ENCODE data around the gene GAS6. TPM values are rescaled to one million over a fixed set of nuclear protein-coding genes. Genes with fewer than 3 reads are reported as not detected.

The GAS6 gene
- total and polyA plus RNA-seq, 2 donors (not counting 3 experiments of a cell fraction or from before 2014, with no cell fraction given) = 69.2 to 109 TPM

GRCh38 chr13:113884821-113885220 is 20.9 kb upstream of the GAS6 start:
- Histone ChIP-seq H2AFZ (ENCODE audit: low read depth, low read length) (no peak overlapping the region), H3K79me2 (ENCODE audit: control insufficient read depth, insufficient read depth, low read length) (no peaks in the 10 kb centered on the region), H3K9me3 (replicated peaks; ENCODE audit: control insufficient read depth, insufficient read depth, low read length) (no peaks in the 10 kb centered on the region), H3K27me3 (ENCODE audit: control insufficient read depth in 2 of 2, insufficient read depth in 2 of 2, low read length in 2 of 2) (no peaks in the 10 kb centered on the region), H3K9ac (replicated peaks; ENCODE audit: extremely low read depth, insufficient read depth, low read length) (no peak overlapping the region), H3K27ac (ENCODE audit: insufficient read depth, low read depth, low read length) (no peak overlapping the region), H4K20me1 (replicated peaks; ENCODE audit: control insufficient read depth, extremely low read depth, insufficient read depth, low read length) (no peaks in the 10 kb centered on the region), H3K4me1 (ENCODE audit: control insufficient read depth, extremely low read depth, insufficient read depth, low read length) (peaks cover 17% of the 10 kb centered on the region), H3K4me2 (ENCODE audit: insufficient read depth, low read length) (no peak overlapping the region), H3K36me3 (ENCODE audit: control insufficient read depth in 2 of 2, extremely low read depth in 1 of 2, insufficient read depth in 2 of 2, low read length in 2 of 2) (no peaks in the 10 kb centered on the region), H3K9me1 (replicated peaks; ENCODE audit: control insufficient read depth, extremely low read depth, insufficient read depth, low read length) (no peaks in the 10 kb centered on the region), H3K4me3 (replicated peaks in 1 of 3; ENCODE audit: insufficient read depth in 1 of 3, low read depth in 1 of 3, low read length in 3 of 3) (no peak overlapping the region)
- no TSS peak for BruUV-seq (replicated peaks)
- TF ChIP-seq MYC (IDR thresholded peaks at IDR 0.05; ENCODE audit: low read depth, low read length) = no peak
- no peak for TF ChIP-seq EZH2 (IDR thresholded peaks at IDR 0.05; ENCODE audit: borderline replicate concordance, low read depth, low read length, severe bottlenecking)
- TF ChIP-seq JUN (IDR thresholded peaks at IDR 0.05; ENCODE audit: borderline replicate concordance, insufficient read depth, insufficient read length, low read depth) = no peak
- no peak for TF ChIP-seq CTCF (IDR thresholded peaks at IDR 0.05; ENCODE audit: extremely low read depth in 1 of 2, insufficient read depth in 1 of 2, low read depth in 1 of 2, low read length in 2 of 2)
- no peak for TF ChIP-seq POLR2AphosphoS5 (IDR thresholded peaks at IDR 0.05; ENCODE audit: insufficient read depth, low read depth, low read length)
- TF ChIP-seq MAX (IDR thresholded peaks at IDR 0.05; ENCODE audit: insufficient read depth, insufficient read length) = no peak
- TF ChIP-seq POLR2A (IDR thresholded peaks at IDR 0.05; ENCODE audit: low read depth, low read length) = no peak
- no peak for TF ChIP-seq FOS (IDR thresholded peaks at IDR 0.05; ENCODE audit: borderline replicate concordance, insufficient read depth, low read length)
- no peak for TF ChIP-seq GATA2 (IDR thresholded peaks at IDR 0.05; ENCODE audit: insufficient read depth, insufficient read length, low read depth, low read length)
- ChIA-PET POLR2A (no interaction called here), CTCF (no interaction called here)
- dilution Hi-C loops (cut with MboI; ENCODE audit: extremely low pct_ligation_motif_present, low sequenced_read_pairs) = no loop called here
- DNase-seq (ENCODE audit: low read depth, low spot score) = no peak
- no peak for FAIRE-seq
- intact Hi-C loops (cut with micrococcal nuclease) = no loop called here

Data from endothelial cell of umbilical vein (primary cell).